Neural cell (in vitro differentiated cells): Measurements from ENCODE around the gene IPO7. TPM values are rescaled to one million over a fixed set of nuclear protein-coding genes. Genes with fewer than 3 reads are reported as not detected.
"Not testable (repeated sequence)": the region's sequence is repeated elsewhere in the genome, so short reads cannot be mapped to it uniquely, and the experiment has no call there.

Source experiments
- H2AFZ ChIP-seq: fragments of 200-600, 300-800 bp; sonication (generic), shearing (Covaris generic); 2 replicates; pipeline ENCODE4 v1.6.0; 2014; ENCODE audit warnings: low read depth, mild to moderate bottlenecking, antibody characterized with exemption, low read length, moderate library complexity
- H3F3A ChIP-seq: fragments of 200-600 bp; shearing (Covaris generic); 2 replicates; pipeline ENCODE4 v1.6.1; 2016; ENCODE audit warnings: mild to moderate bottlenecking, moderate library complexity, mixed read lengths, antibody characterized with exemption, low read length; ENCODE audit not compliant: insufficient read depth, poor library complexity, severe bottlenecking
- H3K27ac ChIP-seq: fragments of 200-600, 300-800 bp; sonication (generic), shearing (Covaris generic); 2 replicates; pipeline ENCODE4 v1.5.1; 2014; ENCODE audit warnings: mild to moderate bottlenecking, low read length, moderate library complexity
- H3K27me3 ChIP-seq: fragments of 300-800, 200-600 bp; sonication (generic), shearing (Covaris generic); 2 replicates; pipeline ENCODE4 v1.6.0; 2014; ENCODE audit warnings: mild to moderate bottlenecking, low read depth, low read length, moderate library complexity; ENCODE audit not compliant: insufficient read depth
- H3K36me3 ChIP-seq: fragments of 300-800, 200-600 bp; sonication (generic), shearing (Covaris generic); 2 replicates; pipeline ENCODE4 v1.5.1; 2014; ENCODE audit warnings: mild to moderate bottlenecking, antibody characterized with exemption, low read length, moderate library complexity; ENCODE audit not compliant: insufficient read depth
- H3K4me2 ChIP-seq: fragments of 300-800, 200-600 bp; sonication (generic), shearing (Covaris generic); 2 replicates; pipeline ENCODE4 v1.6.0; 2014; ENCODE audit warnings: mild to moderate bottlenecking, low read length
- H3K4me3 ChIP-seq: fragments of 300-800, 200-600 bp; sonication (generic), shearing (Covaris generic); 2 replicates; pipeline ENCODE4 v1.5.1; 2014; ENCODE audit warnings: mild to moderate bottlenecking, low read length, moderate library complexity
- H3K79me2 ChIP-seq: fragments of 200-600 bp; shearing (Covaris generic); replicated peaks from 2 replicates; pipeline ENCODE4 v1.6.0; 2014; ENCODE audit warnings: mild to moderate bottlenecking, low read length, moderate library complexity; ENCODE audit not compliant: insufficient read depth
- H3K9ac ChIP-seq: fragments of 300-800, 200-600 bp; sonication (generic), shearing (Covaris generic); 2 replicates; pipeline ENCODE4 v1.6.1; 2016; ENCODE audit warnings: mild to moderate bottlenecking, low read length, mixed read lengths
- H3K9me2 ChIP-seq: fragments of 200-600 bp; shearing (Covaris generic); 2 replicates; pipeline ENCODE4 v1.6.1; 2016; ENCODE audit warnings: mild to moderate bottlenecking, low read length, mixed read lengths; ENCODE audit not compliant: insufficient read depth
- H3K9me3 ChIP-seq: fragments of 200-600, 300-800 bp; sonication (generic), shearing (Covaris generic); 2 replicates; pipeline ENCODE4 v1.6.1; 2016; ENCODE audit warnings: mild to moderate bottlenecking, mixed run types, low read length, moderate library complexity, mixed read lengths
- H4K20me1 ChIP-seq: fragments of 200-600 bp; shearing (Covaris generic); 2 replicates; pipeline ENCODE4 v1.6.1; 2016; ENCODE audit warnings: mild to moderate bottlenecking, mixed run types; ENCODE audit not compliant: insufficient read depth
- CTCF ChIP-seq: fragments of 450-650 bp; IDR thresholded peaks from 2 replicates; pipeline ENCODE4 v1.5.1; 2014; ENCODE audit warnings: antibody characterized with exemption, mild to moderate bottlenecking, moderate library complexity; ENCODE audit not compliant: poor library complexity, severe bottlenecking
- EP300 ChIP-seq: fragments of 450-650 bp; conservative IDR thresholded peaks from 2 replicates; pipeline ENCODE4 v1.6.1; 2014; ENCODE audit warnings: antibody characterized with exemption, mild to moderate bottlenecking, moderate library complexity; ENCODE audit not compliant: poor library complexity, severe bottlenecking
- EZH2 ChIP-seq: fragments of 200-600, 300-800 bp; shearing (Covaris generic), sonication (generic); IDR thresholded peaks from 2 replicates; pipeline ENCODE4 v1.6.1; 2014; ENCODE audit warnings: antibody characterized with exemption, low read length, borderline replicate concordance, mild to moderate bottlenecking; ENCODE audit not compliant: insufficient read depth, poor library complexity, severe bottlenecking
- MXI1 ChIP-seq: fragments of 450-650 bp; conservative IDR thresholded peaks from 2 replicates; pipeline ENCODE4 v1.6.1; 2014; ENCODE audit warnings: antibody characterized with exemption, mild to moderate bottlenecking; ENCODE audit not compliant: poor library complexity, severe bottlenecking
- POLR2AphosphoS5 ChIP-seq: IDR thresholded peaks from 2 replicates; pipeline ENCODE4 v1.6.1; 2012
- RAD21 ChIP-seq: fragments of 450-650 bp; conservative IDR thresholded peaks from 2 replicates; pipeline ENCODE4 v1.6.1; 2014; ENCODE audit warnings: antibody characterized with exemption, mild to moderate bottlenecking, moderate library complexity
- SMC3 ChIP-seq: fragments of 450-650 bp; conservative IDR thresholded peaks from 2 replicates; pipeline ENCODE4 v1.6.1; 2014; ENCODE audit warnings: antibody characterized with exemption, mild to moderate bottlenecking, moderate library complexity; ENCODE audit not compliant: poor library complexity
- TAF1 ChIP-seq: IDR thresholded peaks from 2 replicates; pipeline ENCODE4 v1.6.1; 2012; ENCODE audit warnings: low read depth
- polyA plus RNA-seq: library from polyadenylated mRNA; depleted of rRNA; stranded (reverse); fragments of >200 nt; gene quantifications from 2 replicates; pipeline ENCODE4 v1.2.3, GENCODE V29; 2014
- TF ChIP-seq, protein P1 (sequence below): IDR thresholded peaks from 2 replicates; pipeline ENCODE4 v1.6.1; 2012; ENCODE audit warnings: borderline replicate concordance

The IPO7 gene
- polyA plus RNA-seq, 1 donor from 2014 or later = 69.2 TPM

DNA sequence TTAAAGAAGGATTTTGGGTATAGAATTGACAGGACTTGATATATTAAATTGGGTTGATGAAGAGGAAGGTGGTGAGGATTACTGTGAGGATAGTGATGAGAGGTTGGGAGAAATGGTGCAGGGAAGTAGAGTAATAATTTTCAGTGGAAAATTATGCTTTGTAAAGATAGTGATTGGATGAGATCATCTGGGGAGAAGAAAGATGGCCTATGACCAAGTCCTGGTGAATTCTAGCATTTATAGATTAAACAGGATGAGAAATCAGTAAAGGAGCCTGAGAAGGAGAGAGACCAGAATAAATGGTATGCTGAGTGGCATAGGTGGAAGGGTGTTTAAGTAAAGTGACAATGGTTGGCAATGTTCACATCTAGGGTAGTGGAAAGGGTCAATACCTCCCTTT is 15.0 kb downstream of the IPO7 start:
- H3F3A ChIP-seq = no peaks in the 10 kb centered on the region
- no peak overlapping the region for H3K27ac ChIP-seq
- no peak overlapping the region for H3K4me3 ChIP-seq
- no peaks in the 10 kb centered on the region for H3K36me3 ChIP-seq
- no peaks in the 10 kb centered on the region for H4K20me1 ChIP-seq
- no peaks in the 10 kb centered on the region for H3K27me3 ChIP-seq
- no peak overlapping the region for H3K9ac ChIP-seq
- no peaks in the 10 kb centered on the region for H3K9me2 ChIP-seq
- H3K4me2 ChIP-seq = no peak overlapping the region
- peaks cover 51% of the 10 kb centered on the region for H3K79me2 ChIP-seq
- H3K9me3 ChIP-seq = no peaks in the 10 kb centered on the region
- no peak overlapping the region for H2AFZ ChIP-seq
- no peak for TF ChIP-seq MXI1
- no peak for TF ChIP-seq TAF1
- no peak for TF ChIP-seq RAD21
- no peak for TF ChIP-seq CTCF

GRCh38 chr11:9401884-9402283 is 17.4 kb downstream of the IPO7 start:
- not testable (repeated sequence) for H3K4me2 ChIP-seq, H3K9ac ChIP-seq, H3K36me3 ChIP-seq, H3K27me3 ChIP-seq, H3K9me3 ChIP-seq, H4K20me1 ChIP-seq, H3K9me2 ChIP-seq, H3K4me3 ChIP-seq, H3K27ac ChIP-seq, H3F3A ChIP-seq, H2AFZ ChIP-seq
- H3K79me2 ChIP-seq = peaks cover 38% of the 10 kb centered on the region

DNA sequence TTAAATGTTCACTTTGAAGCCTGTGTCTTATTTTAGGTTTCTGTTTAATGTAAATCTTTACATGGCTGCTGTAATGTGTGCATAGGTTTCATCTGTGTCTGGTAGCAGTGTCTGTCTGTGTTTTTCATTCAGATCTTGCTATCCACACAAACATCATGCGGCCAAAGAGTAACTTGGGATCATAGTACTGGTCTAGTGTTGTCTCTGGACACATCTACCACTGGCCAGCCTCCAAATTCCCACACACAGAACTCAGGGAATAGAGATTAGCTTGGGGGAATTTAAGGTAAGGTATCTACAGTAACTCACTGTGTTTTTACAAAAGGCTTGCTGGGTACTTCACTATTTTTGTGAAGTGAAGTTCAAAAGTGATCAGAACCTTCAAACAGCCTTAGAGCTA is 44.3 kb downstream of the IPO7 start:
- H3K9ac ChIP-seq = no peak overlapping the region
- no peak overlapping the region for H3K4me3 ChIP-seq
- H3K4me2 ChIP-seq = no peak overlapping the region
- H3K27ac ChIP-seq = no peak overlapping the region
- no peaks in the 10 kb centered on the region for H3K9me3 ChIP-seq
- no peaks in the 10 kb centered on the region for H3K27me3 ChIP-seq
- TF ChIP-seq RAD21 (no peak), POLR2AphosphoS5 (no peak), SMC3 (no peak), EZH2 (no peak), CTCF (no peak), TAF1 (no peak), MXI1 (no peak), EP300 (no peak)
- TF ChIP-seq, protein P1, sequence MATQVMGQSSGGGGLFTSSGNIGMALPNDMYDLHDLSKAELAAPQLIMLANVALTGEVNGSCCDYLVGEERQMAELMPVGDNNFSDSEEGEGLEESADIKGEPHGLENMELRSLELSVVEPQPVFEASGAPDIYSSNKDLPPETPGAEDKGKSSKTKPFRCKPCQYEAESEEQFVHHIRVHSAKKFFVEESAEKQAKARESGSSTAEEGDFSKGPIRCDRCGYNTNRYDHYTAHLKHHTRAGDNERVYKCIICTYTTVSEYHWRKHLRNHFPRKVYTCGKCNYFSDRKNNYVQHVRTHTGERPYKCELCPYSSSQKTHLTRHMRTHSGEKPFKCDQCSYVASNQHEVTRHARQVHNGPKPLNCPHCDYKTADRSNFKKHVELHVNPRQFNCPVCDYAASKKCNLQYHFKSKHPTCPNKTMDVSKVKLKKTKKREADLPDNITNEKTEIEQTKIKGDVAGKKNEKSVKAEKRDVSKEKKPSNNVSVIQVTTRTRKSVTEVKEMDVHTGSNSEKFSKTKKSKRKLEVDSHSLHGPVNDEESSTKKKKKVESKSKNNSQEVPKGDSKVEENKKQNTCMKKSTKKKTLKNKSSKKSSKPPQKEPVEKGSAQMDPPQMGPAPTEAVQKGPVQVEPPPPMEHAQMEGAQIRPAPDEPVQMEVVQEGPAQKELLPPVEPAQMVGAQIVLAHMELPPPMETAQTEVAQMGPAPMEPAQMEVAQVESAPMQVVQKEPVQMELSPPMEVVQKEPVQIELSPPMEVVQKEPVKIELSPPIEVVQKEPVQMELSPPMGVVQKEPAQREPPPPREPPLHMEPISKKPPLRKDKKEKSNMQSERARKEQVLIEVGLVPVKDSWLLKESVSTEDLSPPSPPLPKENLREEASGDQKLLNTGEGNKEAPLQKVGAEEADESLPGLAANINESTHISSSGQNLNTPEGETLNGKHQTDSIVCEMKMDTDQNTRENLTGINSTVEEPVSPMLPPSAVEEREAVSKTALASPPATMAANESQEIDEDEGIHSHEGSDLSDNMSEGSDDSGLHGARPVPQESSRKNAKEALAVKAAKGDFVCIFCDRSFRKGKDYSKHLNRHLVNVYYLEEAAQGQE = no peak
- no peaks in the 10 kb centered on the region for H4K20me1 ChIP-seq
- no peaks in the 10 kb centered on the region for H3F3A ChIP-seq
- no peak overlapping the region for H2AFZ ChIP-seq
- H3K9me2 ChIP-seq = no peaks in the 10 kb centered on the region
- H3K36me3 ChIP-seq = no peaks in the 10 kb centered on the region
- no peaks in the 10 kb centered on the region for H3K79me2 ChIP-seq
